Esophagus muscularis mucosa (tissue), 4 donors: ENCODE measurements around the gene CRABP2. TPM values are rescaled to one million over a fixed set of nuclear protein-coding genes. Genes with fewer than 3 reads are reported as not detected.
A peak's percentile ranks its signal among the peaks of the same experiment; 100 is the strongest.

Experiments
- DNase-seq: peaks from one replicate; pipeline ENCODE4 v3.0.0-alpha.2; 2017; ENCODE audit errors: extremely low spot score
- H3K27ac ChIP-seq, 4 donors: fragments of 200-600 bp; sonication (generic); replicated peaks in 1 of 4; 1 replicate in 3 of 4; 2 replicates in 1 of 4; pipeline ENCODE4 v1.5.1; 2016 to 2019; ENCODE audit warnings: mild to moderate bottlenecking in 1 of 4
- H3K27me3 ChIP-seq, 4 donors: fragments of 200-600 bp; sonication (generic); one replicate each; pipeline versions ENCODE4 v1.5.1 to v1.6.0; 2016 to 2019
- H3K36me3 ChIP-seq, 4 donors: fragments of 200-600 bp; sonication (generic); one replicate each; pipeline ENCODE4 v1.5.1; 2016 to 2019
- H3K4me1 ChIP-seq, 4 donors: fragments of 200-600 bp; sonication (generic); one replicate each; pipeline ENCODE4 v1.5.1; 2016 to 2019
- H3K4me3 ChIP-seq, 4 donors: fragments of 200-600 bp; sonication (generic); 1 replicate in 2 of 4; 2 replicates in 2 of 4; pipeline ENCODE4 v1.5.1; 2016 to 2019; ENCODE audit warnings: mild to moderate bottlenecking in 4 of 4, moderate library complexity in 1 of 4
- H3K9me3 ChIP-seq, 4 donors: fragments of 200-600 bp; sonication (generic); 1 replicate in 3 of 4; 2 replicates in 1 of 4; pipeline ENCODE4 v1.5.1; 2016 to 2019
- EP300 ChIP-seq: sonication (generic); formaldehyde crosslinking; IDR thresholded peaks from one replicate; pipeline ENCODE4 v1.6.1; 2017; ENCODE audit warnings: antibody characterized with exemption
- POLR2A ChIP-seq: fragments of 450-650 bp; IDR thresholded peaks from one replicate; pipeline ENCODE4 v1.6.1; 2017; ENCODE audit warnings: antibody characterized with exemption, moderate library complexity, mild to moderate bottlenecking, low read depth
- POLR2AphosphoS5 ChIP-seq, 2 donors: sonication (generic); formaldehyde crosslinking; IDR thresholded peaks; one replicate each; pipeline ENCODE4 v1.6.1; 2017; ENCODE audit warnings: antibody characterized with exemption in 2 of 2
- WGBS: methylation state at CpG from one replicate; pipeline ENCODE4 v1.1.5; 2018; 5-methylcytosine and 5-hydroxymethylcytosine counted together
- intact Hi-C: fragments of 100-400 bp; cut with DNase I; formaldehyde crosslinking; loops from one replicate; pipeline ENCODE4 v1.15.1; 2023
- total RNA-seq, 4 donors: library from RNA; depleted of rRNA; stranded (reverse); fragments of >200 nt; gene quantifications; one replicate each; pipeline versions ENCODE4 v1.1.0 to v1.2.1, GENCODE V29; 2016
- TF ChIP-seq, protein P1 (sequence below), 3 experiments: fragments of 200-600 bp in 2 of 3; fragments of 450-650 bp in 1 of 3; sonication (generic) in 2 of 3; IDR thresholded peaks; one replicate each; pipeline ENCODE4 v1.5.1; 2017 to 2019; ENCODE audit warnings: antibody characterized with exemption in 3 of 3, mild to moderate bottlenecking in 2 of 3, moderate library complexity in 1 of 3

The CRABP2 gene
- total RNA-seq, 4 donors from 2014 or later: 1.2 to 6.4 (median 2.7) TPM

DNA sequence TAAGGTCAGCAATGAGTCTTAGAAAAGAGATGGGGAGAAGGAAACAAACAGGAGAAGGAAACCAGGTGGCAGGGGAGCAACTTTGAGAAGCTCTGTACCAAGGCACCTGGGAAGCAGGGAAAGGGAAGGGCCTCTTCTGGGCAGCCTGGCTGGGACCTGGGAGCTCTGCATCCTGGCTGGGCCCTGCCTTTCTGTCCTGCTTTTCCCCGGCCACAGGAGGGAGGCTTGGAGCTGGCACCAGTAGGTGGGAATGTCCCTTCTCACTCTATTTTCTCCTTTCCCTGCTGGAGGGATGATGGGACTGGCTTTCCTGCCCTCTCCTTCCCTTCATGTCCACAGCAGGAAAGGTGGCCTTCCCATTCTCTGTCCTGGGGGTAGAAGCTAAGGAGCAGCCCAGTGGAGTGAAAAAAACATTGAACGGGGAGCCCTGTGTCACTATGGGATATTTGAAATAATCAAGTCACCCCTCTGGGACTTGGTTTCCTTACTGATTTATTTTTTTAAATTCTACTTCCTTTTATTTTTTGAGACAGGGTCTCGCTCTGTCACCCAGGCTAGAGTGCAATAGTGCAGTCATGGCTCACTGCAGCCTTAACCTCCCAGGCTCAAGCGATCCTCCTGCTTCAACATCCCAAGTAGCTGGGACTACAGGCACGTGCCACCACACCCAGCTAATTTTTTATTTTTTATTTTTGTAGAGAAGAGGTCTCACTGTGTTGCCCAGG is 23.1 kb downstream of the CRABP2 start:
- no peak for DNase-seq
- no peak for TF ChIP-seq EP300
- Histone ChIP-seq H3K4me3 (no peak overlapping the region), H3K27ac (no peak overlapping the region), H3K27me3 (peaks cover 0 to 59% (median 4%) of the 10 kb centered on the region in 4 donors), H3K9me3 (no peaks in the 10 kb centered on the region), H3K4me1 (peaks cover 4 to 11% (median 9%) of the 10 kb centered on the region in 4 donors), H3K36me3 (no peaks in the 10 kb centered on the region)
- WGBS: 67% methylated on average over 5 of the region's 5 CpGs
- intact Hi-C loops: loop anchor here (10.0 kb wide), 1 partner anchor 202 kb away; no protein-coding TSS in a partner anchor

DNA sequence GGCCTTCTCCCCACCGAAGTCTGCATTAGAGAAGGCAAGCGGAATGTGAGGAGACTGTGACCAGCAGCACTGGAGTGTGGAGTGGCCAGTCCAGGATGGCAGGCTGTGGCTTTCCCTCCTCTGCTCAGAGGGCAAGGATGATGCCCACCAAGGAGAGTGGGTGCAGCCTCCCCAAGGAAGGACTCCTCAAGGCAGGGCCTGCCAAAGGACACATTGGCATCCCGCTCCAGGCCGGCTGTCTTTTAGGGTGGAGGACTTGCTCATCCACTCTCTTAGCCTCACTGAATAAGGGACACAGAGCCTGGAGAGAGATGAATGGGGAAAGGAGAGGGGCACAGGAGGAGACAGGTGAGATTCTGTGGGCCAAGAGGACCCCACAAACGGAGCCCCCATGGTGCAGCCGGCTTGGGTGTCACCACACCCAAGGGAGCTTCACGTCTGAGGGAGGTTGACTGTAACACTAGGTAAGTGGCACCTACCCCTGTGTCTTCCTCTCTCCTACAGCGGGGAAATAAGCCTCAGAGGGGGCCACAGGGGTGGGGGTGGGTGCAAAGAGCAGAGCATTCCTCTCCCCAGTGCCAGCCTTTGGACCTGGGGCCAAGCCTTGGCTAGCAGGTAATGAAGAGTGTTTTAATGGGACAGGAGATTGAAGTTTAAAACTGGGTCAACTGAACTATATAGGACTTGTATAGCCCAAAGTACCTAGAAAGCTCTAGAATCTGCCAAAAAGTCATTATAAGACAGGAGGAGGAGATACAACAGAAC is 24.0 kb downstream of the CRABP2 start:
- Histone ChIP-seq H3K9me3 (no peaks in the 10 kb centered on the region), H3K4me1 (peaks cover 13 to 20% (median 19%) of the 10 kb centered on the region in 4 donors), H3K27me3 (peaks cover 0 to 61% (median 8%) of the 10 kb centered on the region in 4 donors), H3K36me3 (no peaks in the 10 kb centered on the region), H3K4me3 (no peak overlapping the region), H3K27ac (no peak overlapping the region)
- WGBS: 80% methylated on average over 7 of the region's 8 CpGs
- TF ChIP-seq EP300 (no peak), POLR2AphosphoS5 (IDR thresholded peaks at IDR 0.05) (no peak), POLR2A (no peak)
- TF ChIP-seq, protein P1, sequence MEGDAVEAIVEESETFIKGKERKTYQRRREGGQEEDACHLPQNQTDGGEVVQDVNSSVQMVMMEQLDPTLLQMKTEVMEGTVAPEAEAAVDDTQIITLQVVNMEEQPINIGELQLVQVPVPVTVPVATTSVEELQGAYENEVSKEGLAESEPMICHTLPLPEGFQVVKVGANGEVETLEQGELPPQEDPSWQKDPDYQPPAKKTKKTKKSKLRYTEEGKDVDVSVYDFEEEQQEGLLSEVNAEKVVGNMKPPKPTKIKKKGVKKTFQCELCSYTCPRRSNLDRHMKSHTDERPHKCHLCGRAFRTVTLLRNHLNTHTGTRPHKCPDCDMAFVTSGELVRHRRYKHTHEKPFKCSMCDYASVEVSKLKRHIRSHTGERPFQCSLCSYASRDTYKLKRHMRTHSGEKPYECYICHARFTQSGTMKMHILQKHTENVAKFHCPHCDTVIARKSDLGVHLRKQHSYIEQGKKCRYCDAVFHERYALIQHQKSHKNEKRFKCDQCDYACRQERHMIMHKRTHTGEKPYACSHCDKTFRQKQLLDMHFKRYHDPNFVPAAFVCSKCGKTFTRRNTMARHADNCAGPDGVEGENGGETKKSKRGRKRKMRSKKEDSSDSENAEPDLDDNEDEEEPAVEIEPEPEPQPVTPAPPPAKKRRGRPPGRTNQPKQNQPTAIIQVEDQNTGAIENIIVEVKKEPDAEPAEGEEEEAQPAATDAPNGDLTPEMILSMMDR (IDR thresholded peaks at IDR 0.05): no peak
- intact Hi-C loops: loop anchor here (10.0 kb wide), 1 partner anchor 203 kb away; no protein-coding TSS in a partner anchor
- no peak for DNase-seq

DNA sequence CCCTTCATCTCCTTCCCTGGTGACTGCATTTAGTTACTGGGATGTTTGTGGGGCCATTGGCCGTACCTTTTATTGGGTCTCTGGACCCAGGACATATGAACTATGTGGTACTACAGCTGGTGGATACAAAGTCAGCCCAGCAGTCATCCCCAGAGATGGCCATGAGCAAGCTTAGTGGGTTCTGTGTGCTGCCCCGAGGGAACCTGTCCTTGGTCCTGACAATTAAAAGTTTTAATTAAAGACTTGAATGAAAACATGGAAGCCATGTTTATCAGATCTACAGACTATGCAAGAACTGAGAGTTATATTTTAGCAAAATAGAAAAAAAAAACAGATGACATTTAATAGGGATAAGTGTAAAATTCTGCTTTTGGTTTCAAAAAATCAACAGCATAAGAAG is 25.3 kb downstream of the CRABP2 start:
- DNase-seq: no peak
- intact Hi-C loops: loop anchor here (10.0 kb wide), 1 partner anchor 205 kb away; no protein-coding TSS in a partner anchor
- Histone ChIP-seq H3K4me1 (peaks cover 20 to 33% (median 32%) of the 10 kb centered on the region in 4 donors), H3K36me3 (peaks cover 0 to 2% (median 0%) of the 10 kb centered on the region in 4 donors), H3K9me3 (no peaks in the 10 kb centered on the region), H3K4me3 (no peak overlapping the region), H3K27me3 (peaks cover 0 to 54% (median 6%) of the 10 kb centered on the region in 4 donors), H3K27ac (no peak overlapping the region)
- WGBS: 61% methylated on average over 2 of the region's 2 CpGs
- no peak for TF ChIP-seq POLR2A
- TF ChIP-seq POLR2AphosphoS5 (IDR thresholded peaks at IDR 0.05): no peak
- TF ChIP-seq, protein P1 (IDR thresholded peaks at IDR 0.05): no peak
- TF ChIP-seq EP300: no peak

DNA sequence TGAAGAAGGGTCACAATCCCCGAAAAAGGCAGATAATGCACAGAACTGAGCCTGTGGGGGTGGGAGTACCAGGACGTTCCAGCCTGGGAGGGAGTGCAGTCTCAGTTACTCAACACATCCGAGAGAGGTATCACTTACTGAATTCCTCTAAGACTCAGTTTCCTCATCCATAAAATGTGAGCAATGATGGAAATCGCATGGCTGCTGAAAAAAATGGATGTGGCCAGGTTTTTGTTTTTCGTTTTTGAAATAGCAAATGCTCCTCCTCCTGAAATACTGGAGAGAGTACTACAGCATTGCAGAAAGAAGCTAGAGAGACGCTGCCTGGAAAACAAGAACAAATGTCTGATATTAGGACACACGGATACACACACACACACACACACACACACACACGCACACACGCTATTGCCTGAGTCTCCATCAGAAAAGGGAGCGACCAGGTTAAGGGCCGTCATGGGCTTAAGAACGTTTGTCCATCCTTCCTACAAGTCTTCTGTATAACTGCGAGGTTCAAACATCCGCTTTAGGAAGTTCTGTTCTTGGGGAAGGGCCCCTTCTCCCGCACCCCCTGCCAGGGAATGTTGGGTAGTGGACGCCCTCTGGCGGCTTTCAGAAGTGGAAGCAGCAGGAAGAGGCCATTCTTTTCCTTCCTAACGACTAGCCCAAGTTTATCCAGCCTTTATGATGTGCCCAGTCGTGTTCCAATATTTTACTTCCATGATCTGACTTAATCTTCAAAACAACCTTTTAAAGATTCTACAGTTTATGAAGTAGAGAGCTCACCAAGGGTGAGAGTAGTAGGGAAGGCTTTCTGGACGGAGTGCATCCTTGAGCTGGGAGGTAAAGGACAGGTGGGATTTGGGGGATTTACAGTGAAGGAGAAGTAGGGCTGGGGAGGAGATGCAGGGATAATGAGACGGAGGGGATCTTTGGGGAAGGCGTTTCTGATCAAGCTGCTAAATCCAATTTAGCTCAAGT is 27.5 kb downstream of the CRABP2 start:
- no peak for DNase-seq
- TF ChIP-seq EP300: no peak
- TF ChIP-seq POLR2AphosphoS5 (IDR thresholded peaks at IDR 0.05): peak; percentile 35 to 56
- TF ChIP-seq, protein P1 (IDR thresholded peaks at IDR 0.05): peak; percentile 83 to 93 (median 92)
- TF ChIP-seq POLR2A: no peak
- Histone ChIP-seq H3K9me3 (no peaks in the 10 kb centered on the region), H3K4me1 (peaks cover 36 to 53% (median 52%) of the 10 kb centered on the region in 4 donors), H3K36me3 (peaks cover 0 to 22% (median 6%) of the 10 kb centered on the region in 4 donors), H3K27me3 (peaks cover 0 to 45% (median 6%) of the 10 kb centered on the region in 4 donors), H3K27ac (peak overlapping the region; percentile 64 to 83 (median 79)), H3K4me3 (peak overlapping the region; percentile 49 to 57 (median 56))
- intact Hi-C loops: loop anchor here (1.0 kb wide), 1 partner anchor 19 kb away; no protein-coding TSS in a partner anchor
- 4% methylated on average over 20 of the region's 22 CpGs for WGBS
